HG03108 (cell line): ENCODE data around the gene LTO1.

Experiments
- ATAC-seq: cut with Tn5 transposase; IDR thresholded peaks from one replicate; pipeline ENCODE4 v1.9.1; 2021; ENCODE audit warnings: moderate library complexity; ENCODE audit not compliant: unreplicated experiment

LTO1 gene

GRCh38 chr11:69682221-69682620 lies 7.1 kb upstream of the LTO1 start:
- no peak for ATAC-seq

DNA sequence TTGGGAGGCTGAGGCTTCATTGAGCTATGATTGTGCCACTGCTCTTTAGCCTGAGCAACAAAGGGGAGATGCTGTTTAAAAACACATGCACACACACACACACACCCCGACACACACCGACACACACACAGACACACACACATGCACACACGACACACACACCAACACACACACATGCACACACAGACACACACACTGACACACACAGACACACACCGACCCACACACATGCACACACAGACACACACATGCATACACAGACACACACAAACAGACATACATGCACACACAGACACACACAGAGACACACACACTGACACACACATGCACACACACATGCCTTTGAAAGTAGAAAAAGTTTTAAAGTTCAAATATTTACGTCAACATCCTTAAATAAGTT lies 5.5 kb upstream of the LTO1 start:
- ATAC-seq = no peak

DNA sequence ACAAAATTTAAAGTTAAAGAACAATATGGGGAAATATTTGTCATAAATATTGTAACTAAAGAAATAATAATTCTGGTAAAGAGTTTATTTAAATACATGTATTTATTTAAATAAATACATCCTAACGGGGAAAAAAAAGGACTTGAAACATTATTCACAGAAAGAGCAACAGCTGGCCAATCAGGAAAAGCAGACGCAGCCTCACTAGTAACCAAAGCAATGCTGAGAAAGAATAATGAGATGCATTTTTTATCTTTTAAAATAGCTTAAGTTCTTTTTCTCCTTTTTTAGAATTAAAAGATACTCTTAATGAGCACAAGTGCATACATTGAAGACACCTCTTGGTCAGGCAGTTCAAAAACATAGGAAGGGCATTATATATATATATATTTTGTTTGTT lies 2.6 kb upstream of the LTO1 start:
- ATAC-seq = no peak

DNA sequence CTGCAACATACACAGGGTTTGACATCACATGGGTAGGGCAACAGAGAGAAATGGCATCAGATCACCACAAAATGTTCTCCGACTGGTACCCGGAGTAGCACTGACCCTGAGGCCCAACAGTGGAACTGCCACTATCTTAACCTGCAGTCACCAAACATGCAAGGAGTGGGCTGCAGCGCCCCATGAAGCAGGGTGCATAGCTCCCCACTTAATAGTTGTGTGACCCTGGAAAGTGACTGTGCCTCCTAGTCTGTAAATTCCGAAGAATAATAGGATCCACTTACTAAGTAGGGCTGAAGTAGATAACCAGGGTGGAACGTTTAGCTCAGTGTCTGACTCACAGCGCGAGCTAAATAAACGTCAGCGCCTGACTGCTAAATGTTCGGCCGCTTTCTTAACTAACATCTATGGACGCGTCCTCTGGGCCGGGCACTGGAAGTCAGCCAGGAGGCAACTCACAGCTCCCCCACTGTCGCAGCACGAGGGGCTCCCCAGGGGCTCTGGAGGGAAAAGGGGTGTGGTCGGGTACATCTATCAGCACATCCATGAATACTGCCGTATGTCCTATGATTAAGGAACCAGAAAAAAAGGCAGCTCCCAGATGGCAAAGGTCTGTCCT lies 777 bp downstream of the LTO1 start:
- ATAC-seq = no peak

GRCh38 chr11:69671734-69672465 lies 3.3 kb downstream of the LTO1 start:
- ATAC-seq = no peak

DNA sequence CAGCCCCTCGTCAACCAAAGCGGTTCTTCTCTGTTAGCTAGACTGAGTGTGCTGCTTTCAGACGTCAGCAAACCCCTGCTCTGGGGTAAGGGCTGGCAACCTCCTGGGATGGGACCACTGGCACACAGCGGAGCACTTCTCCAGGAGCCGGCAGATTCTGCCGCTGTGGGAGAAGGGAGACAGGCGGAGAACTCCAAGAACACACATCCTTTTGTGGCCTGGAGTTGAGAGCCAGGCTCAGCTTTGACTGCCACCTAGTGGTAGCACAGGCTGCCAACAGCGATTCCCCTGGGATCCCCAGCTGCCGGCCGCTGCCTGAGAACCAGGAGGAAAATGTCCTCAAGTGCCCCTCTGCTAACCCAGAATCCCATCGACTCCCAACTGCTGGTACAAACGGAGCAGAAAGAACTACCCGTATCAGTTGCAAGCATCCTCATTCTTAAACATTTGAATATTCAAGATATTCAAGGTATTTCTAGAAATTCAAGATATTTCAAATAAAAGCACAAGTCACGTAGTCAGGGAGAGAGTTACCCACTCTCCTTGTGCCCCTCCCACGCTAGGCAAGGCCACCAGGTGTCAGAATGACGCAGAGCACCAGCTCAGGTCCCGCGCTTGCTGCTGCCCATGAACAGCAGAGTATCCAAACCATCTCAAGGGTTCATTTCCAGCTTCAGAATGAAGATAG lies 4.9 kb downstream of the LTO1 start:
- ATAC-seq = no peak

GRCh38 chr11:69669486-69669885 lies 5.7 kb downstream of the LTO1 start:
- no peak for ATAC-seq

DNA sequence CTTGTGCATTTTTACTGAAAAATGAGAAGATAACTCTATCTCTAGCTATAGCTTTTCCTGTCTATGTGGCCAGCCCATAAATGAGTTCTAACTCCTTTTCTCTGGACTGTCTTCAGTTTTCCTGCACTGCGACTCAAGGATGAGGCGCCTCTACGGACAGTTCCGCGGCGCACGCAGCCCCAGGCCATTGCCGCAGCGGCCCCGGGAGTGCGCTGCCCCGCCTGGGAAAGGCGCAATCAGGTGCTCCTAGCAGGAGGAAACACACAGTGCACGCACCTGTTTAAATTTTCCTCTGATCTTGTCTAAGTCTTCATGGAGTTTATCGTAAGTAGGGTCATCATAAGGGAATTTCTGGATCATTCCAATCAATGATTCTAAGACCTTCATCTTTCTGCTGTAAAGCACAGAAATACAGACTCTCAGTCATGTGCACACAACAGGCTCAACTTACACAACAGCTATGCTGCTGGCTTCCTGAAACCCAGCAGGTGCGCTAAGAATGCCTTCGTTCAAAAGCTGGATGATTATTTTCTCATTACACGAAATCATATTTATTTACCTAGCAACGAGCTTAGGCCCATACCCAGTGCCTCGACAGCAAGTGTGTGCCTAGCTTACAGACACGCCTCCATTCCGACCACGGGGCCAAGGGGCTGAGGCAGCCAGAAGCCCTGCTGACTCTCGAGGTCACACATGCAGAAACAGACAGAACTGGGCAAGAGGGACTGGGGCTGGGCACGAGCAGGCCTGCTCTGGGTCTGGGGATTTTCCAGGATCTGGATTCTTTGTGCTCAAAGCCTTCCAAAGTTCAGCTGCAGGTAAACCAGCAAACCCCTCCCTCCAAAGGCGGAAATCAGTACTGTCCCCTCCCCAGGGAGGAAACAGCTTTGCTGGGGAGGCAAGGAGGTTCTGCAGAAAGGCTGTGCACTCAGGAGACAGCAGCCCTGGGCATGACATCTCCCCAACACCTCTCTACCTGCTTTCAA lies 7.2 kb downstream of the LTO1 start:
- ATAC-seq = no peak

DNA sequence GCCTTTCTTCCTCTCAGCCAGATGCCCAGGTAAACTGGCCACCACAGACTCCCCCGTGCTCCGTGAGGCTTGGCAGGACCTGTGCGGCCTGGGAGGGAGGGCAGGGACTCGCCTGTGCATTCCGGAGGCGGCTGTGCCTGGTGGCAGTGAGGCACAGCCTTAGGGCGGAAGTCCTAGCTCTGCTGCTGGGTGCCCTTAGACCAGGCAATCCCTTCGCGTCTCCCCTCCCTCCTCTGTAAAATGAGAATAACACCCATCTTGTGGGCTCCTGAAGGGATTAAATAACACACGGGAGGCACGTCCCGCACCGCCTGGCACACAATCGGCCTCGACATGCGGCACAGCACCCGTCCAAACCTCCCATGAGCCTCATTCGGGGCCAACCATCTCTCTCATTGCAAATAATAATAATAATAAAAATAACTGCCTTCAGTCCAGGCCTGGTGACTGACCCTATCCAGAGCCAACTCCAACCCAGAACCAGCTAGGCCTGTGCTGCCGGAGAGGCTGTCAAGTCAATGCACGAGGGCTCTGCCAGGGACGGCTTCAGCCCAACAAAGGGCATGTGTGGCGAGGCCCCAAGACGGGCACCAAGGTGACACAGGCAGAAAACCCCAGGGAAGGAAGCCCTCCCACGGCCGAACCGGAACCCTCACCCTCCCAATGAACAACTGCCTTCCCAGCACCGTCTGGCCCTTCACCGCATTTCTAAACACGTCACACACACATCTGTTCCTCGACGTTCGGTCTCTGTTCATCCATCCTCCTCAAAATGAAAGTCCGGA lies 8.2 kb downstream of the LTO1 start:
- ATAC-seq = no peak

- ATAC-seq = no peak
Measured at GRCh38 chr11:69666261-69666660, 8.9 kb downstream of the LTO1 start.

GRCh38 chr11:69665669-69666068 lies 9.5 kb downstream of the LTO1 start:
- ATAC-seq = no peak

DNA sequence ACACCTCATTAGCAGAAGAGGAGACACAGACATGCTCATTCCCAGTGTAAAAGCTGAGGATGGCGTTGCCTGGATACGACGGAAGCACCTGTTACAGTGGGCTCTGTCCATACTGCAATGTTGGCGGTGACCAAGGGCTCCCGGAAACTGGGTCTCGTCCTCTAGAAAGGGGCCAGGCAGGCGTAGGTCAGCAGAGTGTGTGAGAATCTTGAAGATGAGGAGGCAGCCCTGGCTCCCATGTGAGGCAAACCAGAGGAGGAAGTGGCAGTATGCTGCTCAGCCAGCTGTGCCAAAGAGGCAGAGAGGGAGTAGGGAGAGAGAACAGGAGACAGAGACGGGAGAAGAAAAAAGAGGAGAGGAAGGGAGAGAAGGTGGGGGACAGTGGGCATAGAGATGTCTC lies 10.3 kb downstream of the LTO1 start:
- ATAC-seq = no peak

- ATAC-seq = no peak
Measured at GRCh38 chr11:69664103-69664775, 10.9 kb downstream of the LTO1 start.

DNA sequence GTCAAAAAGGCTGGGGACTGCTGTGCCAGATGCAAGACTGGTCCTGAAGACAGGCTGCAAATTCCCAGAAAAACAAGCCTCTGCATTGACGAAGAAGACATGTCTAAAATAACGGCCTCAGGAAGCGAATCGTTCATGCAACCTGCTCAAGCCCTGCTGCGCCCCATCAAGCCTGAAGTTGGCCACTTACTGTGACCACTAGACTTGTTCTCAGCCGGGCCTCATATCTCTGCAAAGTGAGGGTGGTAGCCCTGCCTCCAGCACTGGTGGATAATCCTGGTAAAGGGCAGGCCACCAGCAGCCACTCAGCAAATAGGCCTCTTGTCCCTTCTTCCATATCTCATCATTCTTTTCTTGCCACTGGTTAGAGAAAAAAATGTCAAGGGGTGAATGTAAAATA lies 11.8 kb downstream of the LTO1 start:
- ATAC-seq = no peak

GRCh38 chr11:69662806-69663205 lies 12.3 kb downstream of the LTO1 start:
- ATAC-seq = no peak

GRCh38 chr11:69662021-69662698 lies 13.0 kb downstream of the LTO1 start:
- ATAC-seq = no peak

DNA sequence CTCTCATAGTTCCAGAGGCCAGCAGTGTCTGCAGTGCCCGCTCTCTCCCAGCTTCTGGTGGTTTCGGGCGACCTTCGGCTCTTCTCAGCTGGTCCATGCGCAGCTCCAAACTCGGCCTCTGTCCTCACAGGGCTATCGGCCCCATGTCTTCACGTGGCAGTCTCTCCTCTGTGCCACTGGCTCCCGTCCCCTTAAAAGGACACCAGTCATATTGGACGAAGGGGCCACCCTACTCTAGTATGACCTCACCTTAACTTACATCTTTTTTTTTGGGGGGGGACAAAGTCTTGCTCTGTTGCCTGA lies 13.8 kb downstream of the LTO1 start:
- no peak for ATAC-seq

DNA sequence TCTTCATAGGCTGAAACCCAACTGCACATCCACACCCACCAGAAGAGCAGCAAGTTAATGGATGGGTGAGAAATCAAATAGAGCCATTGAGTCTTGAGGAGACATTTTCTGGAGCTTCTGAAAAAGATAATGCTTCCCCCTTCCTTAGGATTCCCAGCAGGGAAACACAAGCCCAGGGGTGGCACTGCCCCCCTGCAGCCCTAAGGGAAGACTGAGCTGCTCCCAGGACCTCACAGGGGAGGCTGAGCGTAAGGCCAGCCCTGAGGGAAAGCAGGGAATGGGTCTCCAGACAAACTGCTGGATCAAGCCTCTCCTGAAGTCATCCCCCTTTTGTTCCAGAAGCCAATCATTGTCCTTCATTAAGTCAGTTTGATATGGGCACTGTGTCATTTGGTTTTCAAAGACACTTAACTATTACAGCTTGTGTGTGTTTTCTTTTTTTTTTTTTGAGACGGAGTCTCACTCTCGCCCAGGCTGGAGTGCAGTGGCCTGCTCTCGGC lies 15.1 kb downstream of the LTO1 start:
- no peak for ATAC-seq

DNA sequence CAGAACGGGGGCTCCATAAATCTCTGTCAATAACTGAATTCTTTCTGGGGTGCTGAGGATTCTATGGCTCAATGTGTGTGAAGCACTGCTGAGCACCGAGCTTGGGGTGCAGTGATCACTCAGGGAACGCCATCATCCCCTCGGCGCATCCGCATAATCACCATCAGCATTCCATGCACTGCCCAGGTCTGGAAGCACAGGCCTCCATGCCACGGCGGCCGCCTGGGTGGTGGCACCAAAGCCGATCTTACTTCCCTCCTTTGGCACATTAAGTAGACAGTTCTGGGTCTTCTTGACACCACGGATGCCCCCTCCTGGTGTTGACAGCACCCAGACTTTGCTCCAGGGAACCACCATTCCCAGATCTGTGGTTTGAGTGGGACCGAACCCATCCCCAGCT lies 15.6 kb downstream of the LTO1 start:
- no peak for ATAC-seq
